ENCODE results near the gene SMCO3. TPM values are rescaled to one million over a fixed set of nuclear protein-coding genes. Genes with fewer than 3 reads are reported as not detected.

The SMCO3 gene
- total and polyA plus RNA-seq, 2 of the 13 experiments (the other 11 are each of a cell fraction or from before 2014, with no cell fraction given): 0.29 to 0.42 TPM

- TF ChIP-seq DNMT1 (CRISPR knock-in tag; IDR thresholded peaks at IDR 0.05): no peak
- no peak for TF ChIP-seq CEBPB (IDR thresholded peaks at IDR 0.05; ENCODE audit: borderline replicate concordance, low read depth, low read length)
- peak; percentile 90 for TF ChIP-seq HDAC1 (CRISPR knock-in tag; IDR thresholded peaks at IDR 0.05)
- TF ChIP-seq ZNF644 (CRISPR knock-in tag; IDR thresholded peaks at IDR 0.05; ENCODE audit: low read depth): no peak
- TF ChIP-seq AHDC1 (CRISPR knock-in tag; IDR thresholded peaks at IDR 0.05; ENCODE audit: borderline replicate concordance): peak; percentile 5; the same call in 1 of the 2 replicates
- TF ChIP-seq CBX1 (IDR thresholded peaks at IDR 0.05; ENCODE audit: low read depth): peak; percentile 32
- TF ChIP-seq ZNF672 (CRISPR knock-in tag; IDR thresholded peaks at IDR 0.05): no peak
- no peak for TF ChIP-seq ZNF318 (CRISPR knock-in tag; IDR thresholded peaks at IDR 0.05)
- TF ChIP-seq ZNF576 (CRISPR knock-in tag; IDR thresholded peaks at IDR 0.05): 0 out of 2 replicates have a peak, but pooled peaks have one; percentile 38
- TF ChIP-seq ZBTB33 (CRISPR knock-in tag; IDR thresholded peaks at IDR 0.05): peak; percentile 44; the same call in 1 of the 2 replicates
These were observed 43.2 kb downstream of the SMCO3 start (continued) for GRCh38 chr12:14770496-14771461.
